Stimulated activated CD4-positive, alpha-beta T cell treated with anti-CD3 and anti-CD28 coated beads, Interleukin-2, amount 100 ng/mL, for 24 hours (primary cell): ENCODE results near the gene SYCP3.
"Not testable (repeated sequence)": the region's sequence is repeated elsewhere in the genome, so short reads cannot be mapped to it uniquely, and the experiment has no call there.

Experiments used
- DNase-seq, 2 donors: peaks; one replicate each; pipeline ENCODE4 v3.0.0-alpha.2; 2020

The SYCP3 gene

DNA sequence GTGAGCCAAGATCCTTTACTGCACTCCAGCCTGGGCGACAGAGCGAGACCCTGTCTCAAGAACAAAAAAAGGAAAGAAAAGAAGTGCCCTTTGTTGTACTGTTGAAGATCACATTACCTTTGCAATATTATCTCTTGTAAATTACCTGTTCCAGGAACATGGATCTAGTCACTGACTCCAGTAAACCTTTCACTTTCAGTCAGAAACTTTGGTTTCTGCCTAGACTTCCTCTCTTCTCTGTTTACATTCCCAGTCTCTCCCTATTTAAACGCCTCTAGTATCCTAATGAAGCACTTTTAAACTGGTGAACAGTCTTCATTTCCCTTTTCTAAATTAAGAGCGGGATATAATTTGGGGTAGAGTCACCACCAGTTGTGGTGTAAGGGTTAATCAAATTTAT lies 29.0 kb downstream of the SYCP3 start:
- DNase-seq, result no peak

DNA sequence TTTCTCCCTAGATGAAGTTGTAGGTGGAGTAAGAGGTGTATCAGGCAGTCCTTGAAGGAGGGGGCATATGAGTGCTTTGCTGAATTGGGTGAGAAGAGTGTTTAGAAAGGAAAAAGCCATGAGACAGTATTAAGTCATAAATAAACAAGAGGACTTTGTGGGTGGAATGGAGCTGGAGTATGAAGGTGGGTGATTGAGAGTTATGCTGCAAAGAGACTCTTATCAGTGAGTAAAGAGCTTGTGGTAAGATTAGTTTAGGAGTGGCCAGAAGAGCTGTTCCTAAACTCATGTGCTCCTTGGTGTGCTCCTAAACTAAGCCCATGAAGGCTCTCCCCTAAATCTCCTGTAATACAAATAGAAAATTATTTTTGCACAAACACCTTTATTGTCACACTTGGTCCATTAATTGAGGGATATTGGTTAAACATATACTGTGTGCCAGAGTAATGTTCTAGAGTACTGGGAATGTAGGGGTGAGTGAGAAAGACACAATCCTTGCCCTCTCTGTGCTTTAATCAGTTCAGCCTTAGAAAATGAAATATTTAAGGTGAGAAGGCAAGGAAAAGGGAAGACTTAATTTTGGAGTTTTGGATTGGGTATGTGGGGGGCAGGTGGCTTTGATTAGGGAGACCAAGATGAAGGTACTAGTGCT lies 32.0 kb downstream of the SYCP3 start:
- no peak for DNase-seq

DNA sequence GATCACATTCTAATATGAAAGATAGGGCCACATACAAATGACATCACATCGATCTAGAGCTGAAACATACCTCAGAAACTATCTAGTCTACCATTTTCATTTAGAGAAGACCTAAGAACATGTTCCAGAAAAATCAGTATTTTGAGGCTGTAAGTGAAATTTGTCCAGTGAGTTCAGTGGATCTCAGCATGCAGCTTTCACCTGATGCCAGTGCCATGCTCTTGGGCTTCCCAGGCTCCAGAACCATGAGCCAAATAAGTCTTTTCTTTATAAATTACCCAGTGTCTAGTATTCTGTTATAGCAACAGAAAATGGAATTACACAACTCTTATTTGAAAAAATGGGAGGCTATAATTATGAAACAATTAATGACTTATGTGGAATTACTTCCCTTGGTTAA lies 32.9 kb downstream of the SYCP3 start:
- no peak for DNase-seq

DNA sequence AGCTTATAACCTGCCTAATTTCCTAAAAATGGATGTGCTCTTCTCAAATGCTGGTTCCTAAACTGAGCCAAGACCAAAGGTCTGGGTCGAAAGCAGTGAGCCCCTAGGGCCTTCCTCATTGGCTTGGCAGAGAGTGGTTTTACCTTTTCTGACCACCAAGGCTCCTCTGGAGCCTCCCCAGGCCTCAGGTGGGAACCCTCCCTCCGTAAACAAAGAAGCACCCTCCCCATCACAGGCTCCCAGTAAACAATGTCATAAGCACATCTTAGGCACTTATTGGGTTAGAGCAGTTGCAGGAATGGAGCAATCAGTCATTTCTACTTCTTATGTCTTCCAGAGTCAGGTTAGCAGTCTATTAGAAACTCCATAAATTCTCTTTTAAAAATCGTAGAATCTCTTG lies 35.8 kb downstream of the SYCP3 start:
- DNase-seq, result no peak

DNA sequence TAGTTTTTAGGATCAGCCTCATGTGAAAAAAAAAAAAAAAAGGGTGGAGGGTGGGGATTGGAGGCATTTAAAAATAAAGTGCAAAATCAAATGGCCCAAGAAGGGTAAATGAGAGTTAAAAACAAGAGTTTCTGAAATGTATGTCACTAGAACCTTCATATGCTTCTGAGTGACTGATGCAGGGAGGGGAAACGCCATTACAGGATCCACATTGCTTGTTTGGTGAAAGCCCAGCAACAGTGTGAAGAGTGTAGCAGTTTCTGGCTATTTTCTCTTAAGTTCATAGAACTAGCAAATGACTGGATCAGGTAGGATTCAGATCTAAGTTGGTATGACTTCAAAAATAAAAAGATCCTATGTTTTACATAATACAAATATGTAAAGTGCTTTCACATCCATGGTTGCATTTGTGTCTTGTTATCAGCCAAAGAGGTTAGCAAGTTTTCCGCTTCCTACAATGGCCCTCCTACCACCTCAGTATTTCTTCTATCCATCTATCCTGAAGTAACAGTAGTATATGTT lies 38.9 kb downstream of the SYCP3 start:
- DNase-seq, result no peak

DNA sequence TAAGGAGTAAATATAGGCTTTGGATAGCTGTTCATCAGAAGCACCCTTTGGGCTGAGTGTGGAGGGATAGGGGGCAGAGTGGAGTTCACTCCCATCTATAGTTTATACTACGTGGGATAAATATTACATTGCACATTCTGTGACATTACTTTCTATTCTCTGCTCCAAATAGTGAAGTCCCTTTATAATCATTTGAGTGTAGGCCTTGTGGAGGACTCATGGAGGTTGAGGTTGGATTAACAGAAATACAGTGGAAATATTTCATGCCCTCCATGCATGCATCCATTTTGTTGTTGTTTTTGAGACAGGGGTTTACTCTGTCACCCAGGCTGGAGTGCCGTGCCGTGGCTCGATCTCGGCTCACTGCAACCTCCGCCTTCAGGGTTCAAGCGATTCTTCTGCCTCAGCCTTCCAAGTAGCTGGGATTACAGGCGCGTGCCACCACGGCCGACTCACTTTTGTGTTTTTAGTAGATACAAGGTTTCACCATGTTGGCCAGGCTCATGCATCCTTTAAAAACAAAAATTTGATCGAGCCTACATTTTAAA lies 40.4 kb downstream of the SYCP3 start:
- peak in 1 of 2 donors; percentile 10 for DNase-seq

DNA sequence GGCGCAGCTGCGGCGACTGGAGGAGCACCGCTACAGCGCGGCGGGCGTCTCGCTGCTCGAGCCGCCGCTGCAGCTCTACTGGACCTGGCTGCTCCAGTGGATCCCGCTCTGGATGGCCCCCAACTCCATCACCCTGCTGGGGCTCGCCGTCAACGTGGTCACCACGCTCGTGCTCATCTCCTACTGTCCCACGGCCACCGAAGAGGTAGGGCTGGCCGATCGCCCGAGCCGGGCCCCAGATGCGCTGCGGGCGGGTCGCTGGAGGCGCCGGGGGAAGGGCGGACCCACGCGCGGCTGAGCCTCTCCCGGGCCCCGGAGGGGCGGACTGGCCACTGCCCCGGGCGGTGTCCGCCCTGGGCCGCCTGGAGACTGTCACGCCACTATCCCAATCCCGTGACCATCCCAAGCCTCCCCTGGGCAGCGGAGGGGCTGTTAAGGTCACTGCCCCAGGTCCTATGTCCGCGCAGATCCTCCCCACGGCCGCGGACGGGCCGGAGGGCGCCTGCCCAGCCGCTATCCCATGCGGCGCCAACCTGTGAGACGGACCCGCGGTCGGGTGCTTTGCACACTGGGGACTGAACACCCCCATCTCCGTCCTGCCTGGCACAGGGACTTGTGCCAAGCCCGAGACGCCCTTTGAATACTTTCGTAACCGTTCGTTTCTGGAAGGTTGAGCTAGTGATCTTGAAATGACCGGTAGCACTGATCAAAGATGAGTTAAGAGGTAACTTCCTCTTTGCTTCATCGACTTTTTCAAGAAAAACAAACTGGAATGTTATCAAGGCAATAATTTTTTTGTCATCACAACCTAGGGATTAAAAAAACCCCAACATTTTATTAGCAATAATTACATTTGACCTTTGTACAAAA lies 41.1 kb downstream of the SYCP3 start:
- DNase-seq, result peak in 1 of 2 donors; percentile 43

DNA sequence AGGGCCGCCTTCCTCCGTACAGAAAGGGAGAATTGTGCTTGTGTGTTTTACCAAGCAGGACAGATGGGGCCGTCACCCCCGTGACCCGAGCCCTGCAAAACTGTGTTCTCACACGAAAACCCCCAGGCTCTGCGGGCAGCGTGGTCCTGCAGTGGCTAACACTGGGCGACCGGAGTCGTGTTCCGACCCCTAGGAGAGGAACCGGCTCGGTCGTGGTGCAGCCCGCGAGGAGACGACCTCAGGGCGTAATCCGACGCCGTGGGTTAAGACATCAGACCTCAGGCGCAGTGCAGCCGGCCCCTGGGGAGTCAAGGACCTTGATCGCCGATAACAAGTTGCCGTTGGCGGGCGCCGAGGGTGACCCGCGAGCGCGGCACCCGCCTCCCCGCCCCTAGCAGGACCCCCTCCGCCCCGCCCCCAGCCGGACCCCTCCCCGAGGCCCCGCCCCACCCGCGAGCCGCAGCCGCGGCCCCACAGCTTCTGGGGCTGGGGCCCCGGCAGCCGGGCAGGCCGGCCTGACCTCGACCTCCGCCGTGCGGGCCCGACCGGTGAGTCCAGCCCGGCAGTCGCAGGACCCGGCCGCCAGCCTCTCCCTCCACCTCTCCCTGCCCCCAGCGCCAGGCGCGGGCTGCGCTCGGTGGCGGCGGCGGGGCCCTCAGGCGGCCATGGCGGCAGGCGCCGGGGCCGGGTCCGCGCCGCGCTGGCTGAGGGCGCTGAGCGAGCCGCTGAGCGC lies 41.9 kb downstream of the SYCP3 start, which contains the start of gene CHPT1:
CHPT1 (plus strand) TSS at position 444 of the 733 bp plus-strand sequence; CDS start at position 666, 222 bp downstream.
- DNase-seq, result peak; percentile 64 to 74

DNA sequence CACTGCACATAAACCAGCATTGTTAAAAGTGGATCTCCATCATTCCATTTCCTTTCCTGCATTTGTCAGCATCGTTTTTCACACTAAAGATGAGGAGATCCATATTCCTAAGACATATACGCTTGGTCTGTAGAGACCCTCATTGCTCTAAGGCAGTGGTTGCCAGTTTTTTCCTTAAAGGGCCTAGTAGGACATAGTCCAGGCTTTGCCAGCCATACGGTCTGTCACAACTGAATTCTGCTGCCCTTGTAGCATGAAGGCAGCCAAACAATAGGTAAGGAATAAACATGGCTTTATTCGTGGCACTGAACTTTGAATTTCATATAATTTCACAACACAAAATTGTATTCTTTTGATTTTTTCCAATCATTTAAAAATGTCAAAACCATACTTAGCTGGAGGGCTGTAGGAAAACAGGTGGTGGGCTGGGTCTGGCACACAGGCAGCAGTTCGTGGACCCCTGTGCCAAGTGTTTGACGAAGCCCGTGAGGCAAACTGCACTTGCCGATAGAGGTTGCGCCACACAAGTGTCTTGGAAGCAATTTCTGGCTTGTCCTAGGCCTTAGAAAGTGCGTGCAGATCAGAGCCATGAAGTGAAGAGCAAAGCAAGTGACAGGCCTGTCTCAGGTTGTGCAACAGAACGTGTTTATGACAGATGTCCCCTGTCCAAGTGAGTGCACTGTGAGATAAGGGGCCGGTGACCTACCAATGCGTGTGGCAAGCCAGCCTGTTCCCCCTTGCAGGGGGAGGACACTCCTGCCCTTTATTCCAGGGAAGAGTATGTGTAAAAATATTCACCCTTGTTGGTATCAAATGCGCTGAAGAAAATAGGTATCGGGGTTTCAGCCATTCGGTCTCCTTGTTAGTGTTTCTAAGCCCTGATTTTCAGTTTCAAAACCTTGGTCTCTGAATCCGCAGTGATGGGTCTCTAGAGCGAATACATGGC lies 42.7 kb downstream of the SYCP3 start:
- peak in 1 of 2 donors; percentile 7 for DNase-seq

DNA sequence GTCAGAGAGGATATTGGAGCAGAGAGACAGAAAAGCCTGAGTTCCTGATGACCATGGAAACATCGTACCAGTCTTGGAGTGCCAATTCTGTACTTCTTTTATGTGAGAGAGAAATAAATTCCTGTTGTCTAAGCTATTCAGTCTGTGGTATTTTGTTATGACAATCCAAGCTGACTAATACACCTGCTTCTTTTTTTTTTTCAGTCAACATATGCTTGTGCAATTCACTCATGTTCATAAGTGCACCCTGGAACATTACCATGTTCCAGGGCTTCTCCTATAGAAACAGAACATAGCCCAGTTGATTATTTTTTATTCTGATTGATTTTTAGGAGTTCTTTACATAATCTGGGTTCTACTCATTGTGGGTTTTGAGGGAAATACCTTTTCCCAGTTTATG lies 43.6 kb downstream of the SYCP3 start:
- no peak for DNase-seq

DNA sequence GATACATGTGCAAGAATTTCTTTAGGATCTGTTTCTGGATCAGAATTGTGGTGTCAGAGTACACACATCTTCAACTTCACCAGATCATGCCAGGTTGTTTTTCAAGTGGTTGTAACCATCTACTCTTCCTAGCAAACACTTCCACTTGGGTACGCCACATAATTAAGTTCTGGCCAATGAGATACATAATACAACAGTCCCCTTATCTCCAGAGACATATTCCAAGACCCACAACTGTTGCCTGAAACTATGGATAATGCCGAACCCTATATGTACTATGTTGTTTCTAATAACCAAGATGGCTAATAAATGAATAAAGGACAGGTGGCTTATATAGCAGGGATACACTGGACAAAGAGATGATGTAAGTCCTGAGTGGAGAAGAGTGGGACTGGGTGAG lies 44.3 kb downstream of the SYCP3 start:
- DNase-seq, result no peak

DNA sequence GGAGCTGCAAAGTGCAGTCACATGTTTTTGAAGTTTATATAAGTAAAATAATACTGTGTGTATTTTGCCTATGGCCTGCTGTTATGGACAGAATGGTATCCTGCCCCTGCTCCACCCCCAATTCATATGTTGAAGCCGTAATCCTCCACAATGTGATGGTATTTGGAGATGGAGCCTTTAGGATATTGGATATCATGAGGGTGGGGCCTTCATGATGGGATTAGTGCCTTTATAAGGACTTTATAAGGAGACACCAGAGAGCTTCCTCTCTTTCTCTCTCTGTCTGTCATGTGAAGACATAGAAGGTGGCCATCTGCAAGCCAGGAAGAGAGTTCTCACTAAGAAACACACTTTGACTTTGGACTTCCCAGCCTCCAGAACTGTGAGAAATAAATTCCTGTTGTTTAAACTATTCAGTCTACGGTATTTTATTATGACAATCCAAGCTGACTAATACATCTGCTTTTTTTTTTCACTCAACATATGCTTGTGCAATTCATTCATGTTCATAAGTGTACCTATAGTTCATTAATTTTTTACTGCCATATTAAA lies 44.9 kb downstream of the SYCP3 start:
- no peak for DNase-seq

DNA sequence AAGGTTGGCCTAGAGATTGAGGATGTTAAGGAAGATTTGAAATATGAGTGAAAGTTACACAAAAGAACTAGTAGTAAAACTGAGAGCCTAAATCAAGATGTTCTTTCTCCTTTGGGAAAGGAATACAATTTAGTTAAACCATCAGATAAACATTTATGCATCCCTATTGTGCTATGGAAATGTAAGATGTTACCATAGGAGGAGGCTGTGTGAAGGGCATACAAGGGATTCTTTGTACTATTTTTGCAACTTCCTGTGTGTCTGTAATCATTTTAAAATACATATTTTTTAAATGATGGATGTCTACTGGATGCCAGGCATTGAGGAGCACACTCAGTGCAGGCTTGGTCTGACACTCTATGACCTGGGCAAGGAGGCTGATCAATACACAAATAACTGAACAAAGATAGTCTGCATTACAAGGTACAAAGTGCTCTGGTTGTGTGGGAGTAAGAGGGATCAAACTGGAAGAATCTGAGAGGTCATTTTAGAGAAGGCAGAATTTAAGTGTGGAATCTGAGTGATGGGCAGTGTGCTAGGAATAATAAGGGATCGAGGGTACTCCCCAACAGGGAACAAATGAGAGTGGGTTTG lies 47.7 kb downstream of the SYCP3 start:
- DNase-seq, result no peak

DNA sequence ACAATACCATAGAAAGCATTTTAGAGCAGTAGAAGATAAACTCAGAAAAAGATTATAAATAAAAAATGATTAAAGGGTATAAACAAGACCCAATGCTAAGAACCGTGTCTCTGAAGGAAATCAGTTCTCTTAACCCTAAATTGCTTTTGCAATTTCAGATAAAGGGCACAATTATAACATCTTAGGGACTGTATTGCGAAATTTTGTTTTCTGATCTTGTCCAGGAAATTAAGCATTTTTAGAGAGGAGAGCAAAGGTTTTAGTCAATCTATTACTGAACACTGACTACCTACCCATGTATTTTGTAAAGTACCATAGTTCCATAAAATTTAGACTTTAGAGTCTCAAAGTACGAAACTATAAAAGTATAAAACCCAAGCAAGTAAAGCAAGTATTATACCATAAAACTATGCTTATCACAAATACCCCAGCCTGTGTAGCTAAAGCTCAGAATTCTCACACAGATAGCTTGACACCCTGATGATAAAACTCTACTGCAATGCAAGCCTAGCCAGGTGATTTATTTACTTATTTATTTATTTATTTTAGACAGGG lies 48.6 kb downstream of the SYCP3 start:
- no peak for DNase-seq

DNA sequence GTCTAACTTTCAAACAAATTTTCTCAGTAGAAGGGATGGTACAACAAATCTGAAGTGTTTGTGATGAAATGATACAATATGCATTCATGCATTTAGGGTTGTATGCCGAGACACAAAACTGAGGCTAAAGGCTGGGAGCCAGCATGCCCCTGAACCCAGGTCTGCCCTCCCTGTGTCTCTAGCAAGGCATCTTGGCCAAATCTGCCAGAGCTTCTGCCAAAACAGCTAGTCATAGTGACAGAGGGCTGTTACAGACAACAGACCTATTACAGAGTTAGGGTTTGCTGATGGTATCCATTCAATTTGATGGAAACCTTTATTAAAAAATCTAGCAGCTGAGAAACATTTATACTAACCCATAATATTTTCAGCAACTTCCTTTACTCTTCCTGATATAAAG lies 53.1 kb downstream of the SYCP3 start:
- no peak for DNase-seq

DNA sequence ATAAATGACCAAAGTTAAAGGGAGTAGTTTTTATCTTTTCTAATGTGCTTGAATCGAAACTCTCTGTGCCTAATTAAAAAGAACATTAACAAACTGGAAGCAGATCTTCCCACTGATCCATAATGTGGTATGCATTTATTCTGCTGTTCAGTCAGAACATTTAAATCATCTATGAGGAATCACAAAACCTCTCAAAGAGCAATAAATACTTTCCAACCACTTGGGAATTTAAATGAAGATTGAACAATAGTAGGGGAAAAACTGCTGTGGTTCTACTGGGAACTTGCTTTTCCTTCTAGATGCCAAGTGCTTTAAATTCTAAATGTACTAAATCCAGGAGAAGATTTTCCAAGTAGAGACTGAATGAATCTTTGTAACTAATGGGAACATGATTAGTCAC lies 54.2 kb downstream of the SYCP3 start:
- DNase-seq, result no peak

DNA sequence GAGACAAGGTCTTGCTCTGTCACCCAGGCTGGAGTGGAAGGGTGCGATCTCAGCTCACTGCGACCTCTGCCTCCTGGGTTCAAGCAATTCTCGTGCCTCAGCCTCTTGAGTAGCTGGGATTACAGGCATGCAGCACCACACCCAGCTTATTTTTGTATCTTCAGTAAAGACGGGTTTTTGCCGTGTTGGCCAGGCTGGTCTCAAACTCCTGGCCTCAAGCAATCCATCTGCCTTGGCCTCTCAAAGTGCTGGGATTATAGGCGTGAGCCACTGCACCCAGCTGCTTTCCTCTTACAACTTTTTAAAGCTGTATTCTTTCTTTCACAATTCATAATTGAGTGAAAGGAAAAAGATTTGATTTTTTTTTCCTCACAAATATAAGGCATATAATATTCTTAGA lies 57.6 kb downstream of the SYCP3 start:
- not testable (repeated sequence) for DNase-seq

DNA sequence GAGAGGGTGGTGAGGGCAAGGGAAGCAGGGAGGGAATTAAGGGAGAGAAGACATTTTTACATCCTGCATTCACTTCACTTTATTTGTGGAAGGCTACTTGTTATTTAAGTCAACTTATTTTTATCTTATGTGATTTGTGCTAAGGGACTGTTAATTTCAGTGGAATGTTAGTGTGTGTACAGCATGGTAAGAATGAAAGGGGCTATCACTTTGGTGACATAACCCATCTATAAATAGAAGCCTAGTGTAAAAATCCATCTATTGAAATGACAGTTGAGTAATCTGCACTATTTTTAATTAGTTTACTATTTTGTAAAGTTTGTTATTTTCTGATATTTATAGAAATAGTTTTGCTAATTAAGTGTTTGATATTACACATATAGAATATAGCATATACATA lies 58.6 kb downstream of the SYCP3 start:
- DNase-seq, result no peak

DNA sequence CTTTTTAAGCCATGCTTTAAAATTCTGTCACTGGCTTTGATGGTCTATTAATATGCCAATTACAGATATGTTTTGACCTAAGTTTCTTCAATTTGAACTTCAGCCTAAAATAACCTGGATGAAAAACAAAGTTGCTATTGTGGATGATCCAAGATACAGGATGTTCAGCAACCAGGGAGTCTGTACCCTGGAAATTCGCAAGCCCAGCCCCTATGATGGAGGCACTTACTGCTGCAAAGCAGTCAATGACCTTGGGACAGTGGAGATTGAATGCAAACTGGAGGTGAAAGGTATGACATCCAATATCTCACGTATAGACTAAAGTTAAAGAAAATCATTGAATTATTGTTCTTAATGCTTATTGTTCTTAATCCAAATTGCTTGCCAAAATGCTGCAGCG lies 59.0 kb downstream of the SYCP3 start:
- DNase-seq, result no peak
